ENCODE results near the gene CREB3L2. TPM values are rescaled to one million over a fixed set of nuclear protein-coding genes. Genes with fewer than 3 reads are reported as not detected.

CREB3L2 gene
- total and polyA plus RNA-seq, 10 of the 15 experiments (the other 5 are each of a cell fraction or from before 2014, with no cell fraction given): 6.4 to 67.1 (median 26.2) TPM

DNA sequence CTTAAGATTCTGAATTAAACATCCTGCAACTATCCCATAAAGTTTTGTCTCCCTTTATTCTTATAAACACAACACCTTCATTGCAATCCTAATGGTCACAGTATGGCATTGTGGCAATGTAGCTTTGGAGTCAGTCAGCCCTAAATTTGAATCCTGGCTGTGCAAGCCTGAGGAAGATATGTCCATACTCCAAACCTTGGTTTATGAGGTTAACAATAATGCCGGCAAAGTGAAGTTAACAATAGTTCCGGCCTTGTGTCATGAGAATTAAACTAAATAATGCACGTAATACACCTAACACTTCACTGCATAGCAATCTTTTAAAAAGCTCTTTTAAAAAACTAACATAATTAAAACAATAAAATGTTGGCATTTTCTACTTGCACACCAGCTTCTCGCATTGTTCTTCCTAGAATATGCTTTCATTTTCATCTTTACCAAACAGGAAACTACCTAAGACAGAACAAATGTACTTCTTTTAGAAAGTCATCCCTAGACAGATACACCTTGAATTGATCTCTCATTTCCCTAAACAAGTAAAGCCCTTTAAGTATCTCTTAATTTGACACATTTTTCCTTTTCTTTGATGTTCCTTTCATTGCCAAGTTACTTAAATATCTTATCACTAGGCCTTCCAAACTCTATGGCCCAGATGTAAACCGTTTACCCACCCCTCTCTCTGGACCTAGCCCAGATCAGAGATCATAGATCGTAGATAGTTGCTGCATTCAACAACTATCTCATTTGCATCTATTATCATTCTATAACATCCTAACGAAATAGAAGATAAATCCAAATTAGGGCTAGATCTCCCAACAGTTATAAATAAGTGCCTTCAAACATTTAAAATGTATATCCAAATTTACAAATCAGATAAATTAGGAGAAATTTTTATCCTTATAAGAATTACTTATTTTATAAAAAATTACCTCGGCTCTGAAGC is 66.7 kb downstream of the CREB3L2 start (continued):
- TF ChIP-seq, protein P1, sequence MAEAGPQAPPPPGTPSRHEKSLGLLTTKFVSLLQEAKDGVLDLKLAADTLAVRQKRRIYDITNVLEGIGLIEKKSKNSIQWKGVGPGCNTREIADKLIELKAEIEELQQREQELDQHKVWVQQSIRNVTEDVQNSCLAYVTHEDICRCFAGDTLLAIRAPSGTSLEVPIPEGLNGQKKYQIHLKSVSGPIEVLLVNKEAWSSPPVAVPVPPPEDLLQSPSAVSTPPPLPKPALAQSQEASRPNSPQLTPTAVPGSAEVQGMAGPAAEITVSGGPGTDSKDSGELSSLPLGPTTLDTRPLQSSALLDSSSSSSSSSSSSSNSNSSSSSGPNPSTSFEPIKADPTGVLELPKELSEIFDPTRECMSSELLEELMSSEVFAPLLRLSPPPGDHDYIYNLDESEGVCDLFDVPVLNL (IDR thresholded peaks at IDR 0.05; ENCODE audit: low read depth, low read length): no peak
- TF ChIP-seq ETV6 (conservative IDR thresholded peaks at IDR 0.05 in 1 of 2, IDR thresholded peaks at IDR 0.05 in 1 of 2; ENCODE audit: borderline replicate concordance in 1 of 2, low read depth in 1 of 2) (0 out of 4 replicates have a peak, but pooled peaks of 1 of the 2 experiments have one; percentile 36), FOXM1 (IDR thresholded peaks at IDR 0.05; ENCODE audit: low read depth, low read length) (peak; percentile 17; the same call in 1 of the 2 replicates), ASH2L (IDR thresholded peaks at IDR 0.05; ENCODE audit: borderline replicate concordance, low read depth) (no peak), DPF2 (IDR thresholded peaks at IDR 0.05) (no peak), IRF4 (IDR thresholded peaks at IDR 0.05; ENCODE audit: low read depth, low read length) (peak; percentile 39; the same call in 1 of the 2 replicates), JUNB (IDR thresholded peaks at IDR 0.05) (peak; percentile 81), NR2C2 (IDR thresholded peaks at IDR 0.05; ENCODE audit: borderline replicate concordance, control insufficient read depth, insufficient read length, low read depth) (no peak), EP300 (IDR thresholded peaks at IDR 0.05; ENCODE audit: borderline replicate concordance in 1 of 2, control insufficient read depth in 1 of 2, low read depth in 2 of 2, low read length in 2 of 2) (peak in 1 of 2 experiments; percentile 26; a peak in 1 of 4 replicates), KLF5 (IDR thresholded peaks at IDR 0.05; ENCODE audit: partially characterized antibody) (no peak), TCF7 (IDR thresholded peaks at IDR 0.05; ENCODE audit: borderline replicate concordance) (peak; percentile 64; the same call in 1 of the 2 replicates), BCL11A (IDR thresholded peaks at IDR 0.05; ENCODE audit: low read depth, low read length) (peak; percentile 24; the same call in 1 of the 2 replicates), CREB1 (IDR thresholded peaks at IDR 0.05; ENCODE audit: low read depth) (0 out of 2 replicates have a peak, but pooled peaks have one; percentile 9), MEF2A (IDR thresholded peaks at IDR 0.05; ENCODE audit: insufficient read depth, low read depth, low read length) (0 out of 2 replicates have a peak, but pooled peaks have one; percentile 16), HCFC1 (IDR thresholded peaks at IDR 0.05; ENCODE audit: low read length) (no peak)
- TF ChIP-seq, protein P2, sequence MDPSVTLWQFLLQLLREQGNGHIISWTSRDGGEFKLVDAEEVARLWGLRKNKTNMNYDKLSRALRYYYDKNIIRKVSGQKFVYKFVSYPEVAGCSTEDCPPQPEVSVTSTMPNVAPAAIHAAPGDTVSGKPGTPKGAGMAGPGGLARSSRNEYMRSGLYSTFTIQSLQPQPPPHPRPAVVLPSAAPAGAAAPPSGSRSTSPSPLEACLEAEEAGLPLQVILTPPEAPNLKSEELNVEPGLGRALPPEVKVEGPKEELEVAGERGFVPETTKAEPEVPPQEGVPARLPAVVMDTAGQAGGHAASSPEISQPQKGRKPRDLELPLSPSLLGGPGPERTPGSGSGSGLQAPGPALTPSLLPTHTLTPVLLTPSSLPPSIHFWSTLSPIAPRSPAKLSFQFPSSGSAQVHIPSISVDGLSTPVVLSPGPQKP (IDR thresholded peaks at IDR 0.05; ENCODE audit: low read depth, low read length): no peak
- TF ChIP-seq, protein P3, sequence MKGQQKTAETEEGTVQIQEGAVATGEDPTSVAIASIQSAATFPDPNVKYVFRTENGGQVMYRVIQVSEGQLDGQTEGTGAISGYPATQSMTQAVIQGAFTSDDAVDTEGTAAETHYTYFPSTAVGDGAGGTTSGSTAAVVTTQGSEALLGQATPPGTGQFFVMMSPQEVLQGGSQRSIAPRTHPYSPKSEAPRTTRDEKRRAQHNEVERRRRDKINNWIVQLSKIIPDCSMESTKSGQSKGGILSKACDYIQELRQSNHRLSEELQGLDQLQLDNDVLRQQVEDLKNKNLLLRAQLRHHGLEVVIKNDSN (IDR thresholded peaks at IDR 0.05; ENCODE audit: borderline replicate concordance, extremely low read length, insufficient read depth, low read depth, low read length): no peak
- TF ChIP-seq, protein P4, sequence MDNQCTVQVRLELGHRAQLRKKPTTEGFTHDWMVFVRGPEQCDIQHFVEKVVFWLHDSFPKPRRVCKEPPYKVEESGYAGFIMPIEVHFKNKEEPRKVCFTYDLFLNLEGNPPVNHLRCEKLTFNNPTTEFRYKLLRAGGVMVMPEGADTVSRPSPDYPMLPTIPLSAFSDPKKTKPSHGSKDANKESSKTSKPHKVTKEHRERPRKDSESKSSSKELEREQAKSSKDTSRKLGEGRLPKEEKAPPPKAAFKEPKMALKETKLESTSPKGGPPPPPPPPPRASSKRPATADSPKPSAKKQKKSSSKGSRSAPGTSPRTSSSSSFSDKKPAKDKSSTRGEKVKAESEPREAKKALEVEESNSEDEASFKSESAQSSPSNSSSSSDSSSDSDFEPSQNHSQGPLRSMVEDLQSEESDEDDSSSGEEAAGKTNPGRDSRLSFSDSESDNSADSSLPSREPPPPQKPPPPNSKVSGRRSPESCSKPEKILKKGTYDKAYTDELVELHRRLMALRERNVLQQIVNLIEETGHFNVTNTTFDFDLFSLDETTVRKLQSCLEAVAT (IDR thresholded peaks at IDR 0.05): 0 out of 2 replicates have a peak, but pooled peaks have one; percentile 13
- TF ChIP-seq, protein P5, sequence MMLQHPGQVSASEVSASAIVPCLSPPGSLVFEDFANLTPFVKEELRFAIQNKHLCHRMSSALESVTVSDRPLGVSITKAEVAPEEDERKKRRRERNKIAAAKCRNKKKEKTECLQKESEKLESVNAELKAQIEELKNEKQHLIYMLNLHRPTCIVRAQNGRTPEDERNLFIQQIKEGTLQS (IDR thresholded peaks at IDR 0.05; ENCODE audit: borderline replicate concordance, extremely low read depth, low read depth, low read length): no peak
- TF ChIP-seq, protein P6, sequence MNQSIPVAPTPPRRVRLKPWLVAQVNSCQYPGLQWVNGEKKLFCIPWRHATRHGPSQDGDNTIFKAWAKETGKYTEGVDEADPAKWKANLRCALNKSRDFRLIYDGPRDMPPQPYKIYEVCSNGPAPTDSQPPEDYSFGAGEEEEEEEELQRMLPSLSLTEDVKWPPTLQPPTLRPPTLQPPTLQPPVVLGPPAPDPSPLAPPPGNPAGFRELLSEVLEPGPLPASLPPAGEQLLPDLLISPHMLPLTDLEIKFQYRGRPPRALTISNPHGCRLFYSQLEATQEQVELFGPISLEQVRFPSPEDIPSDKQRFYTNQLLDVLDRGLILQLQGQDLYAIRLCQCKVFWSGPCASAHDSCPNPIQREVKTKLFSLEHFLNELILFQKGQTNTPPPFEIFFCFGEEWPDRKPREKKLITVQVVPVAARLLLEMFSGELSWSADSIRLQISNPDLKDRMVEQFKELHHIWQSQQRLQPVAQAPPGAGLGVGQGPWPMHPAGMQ (IDR thresholded peaks at IDR 0.05; ENCODE audit: borderline replicate concordance): no peak

Measured in GM12878 (cell line).